ENCODE results near the gene E4F1. TPM values are rescaled to one million over a fixed set of nuclear protein-coding genes. Genes with fewer than 3 reads are reported as not detected.
"Not testable (repeated sequence)": the region's sequence is repeated elsewhere in the genome, so short reads cannot be mapped to it uniquely, and the experiment has no call there.

The E4F1 gene
- total RNA-seq, 1 donor from 2014 or later = 33.0 TPM

GRCh38 chr16:2257726-2258125, 34.3 kb downstream of the E4F1 start:
- no peak overlapping the region for H3K27ac Mint-ChIP-seq
- H3K27me3 Mint-ChIP-seq (ENCODE audit: low read depth) = no peaks in the 10 kb centered on the region
- H3K4me1 Mint-ChIP-seq = no peaks in the 10 kb centered on the region
- H3K4me3 Mint-ChIP-seq = no peak overlapping the region
- H3K36me3 Mint-ChIP-seq = peaks cover 57% of the 10 kb centered on the region
- TF ChIP-seq CTCF (IDR thresholded peaks at IDR 0.05; ENCODE audit: unreplicated experiment) = no peak
- no peaks in the 10 kb centered on the region for H3K9me3 Mint-ChIP-seq
- no peak for DNase-seq (ENCODE audit: low spot score in 2 of 2, unreplicated experiment in 2 of 2)

GRCh38 chr16:2258530-2258929, 35.1 kb downstream of the E4F1 start:
- H3K4me1 Mint-ChIP-seq; H3K4me3 Mint-ChIP-seq; H3K27me3 Mint-ChIP-seq (ENCODE audit: low read depth); H3K27ac Mint-ChIP-seq; DNase-seq (ENCODE audit: low spot score in 2 of 2, unreplicated experiment in 2 of 2); H3K9me3 Mint-ChIP-seq: not testable (repeated sequence)
- peaks cover 52% of the 10 kb centered on the region for H3K36me3 Mint-ChIP-seq

- Mint-ChIP-seq H3K36me3 (peaks cover 47% of the 10 kb centered on the region), H3K27ac (no peak overlapping the region), H3K4me3 (no peak overlapping the region), H3K4me1 (peaks cover 5% of the 10 kb centered on the region), H3K9me3 (no peaks in the 10 kb centered on the region), H3K27me3 (ENCODE audit: low read depth) (no peaks in the 10 kb centered on the region)
- no peak for TF ChIP-seq CTCF (IDR thresholded peaks at IDR 0.05; ENCODE audit: unreplicated experiment)
- no peak for DNase-seq (ENCODE audit: low spot score in 2 of 2, unreplicated experiment in 2 of 2)
These were observed 36.9 kb downstream of the E4F1 start for GRCh38 chr16:2260250-2260649.

- not testable (repeated sequence) for H3K27ac Mint-ChIP-seq; H3K4me3 Mint-ChIP-seq; H3K9me3 Mint-ChIP-seq; H3K27me3 Mint-ChIP-seq (ENCODE audit: low read depth); DNase-seq (ENCODE audit: low spot score in 2 of 2, unreplicated experiment in 2 of 2)
- H3K36me3 Mint-ChIP-seq = peaks cover 29% of the 10 kb centered on the region
- H3K4me1 Mint-ChIP-seq = peaks cover 20% of the 10 kb centered on the region
These were observed 39.6 kb downstream of the E4F1 start for GRCh38 chr16:2263026-2263425.

- peak overlapping the region; percentile 93 for H3K4me3 Mint-ChIP-seq
- H3K36me3 Mint-ChIP-seq = peaks cover 11% of the 10 kb centered on the region
- H3K4me1 Mint-ChIP-seq = peaks cover 28% of the 10 kb centered on the region
- DNase-seq (ENCODE audit: low spot score in 2 of 2, unreplicated experiment in 2 of 2); H3K27me3 Mint-ChIP-seq (ENCODE audit: low read depth); H3K9me3 Mint-ChIP-seq: not testable (repeated sequence)
- peak overlapping the region; percentile 91 for H3K27ac Mint-ChIP-seq
These were observed 43.5 kb downstream of the E4F1 start for GRCh38 chr16:2266887-2267286.

- Mint-ChIP-seq H3K4me3 (peak overlapping the region; percentile 93), H3K4me1 (peaks cover 28% of the 10 kb centered on the region), H3K27ac (peak overlapping the region; percentile 99)
- not testable (repeated sequence) for H3K9me3 Mint-ChIP-seq; H3K27me3 Mint-ChIP-seq (ENCODE audit: low read depth); H3K36me3 Mint-ChIP-seq
- DNase-seq (ENCODE audit: low spot score in 2 of 2, unreplicated experiment in 2 of 2) = peak in 1 of 2 experiments; percentile 58
These were observed 44.1 kb downstream of the E4F1 start for GRCh38 chr16:2267505-2267912.

GRCh38 chr16:2267913-2268666, 44.7 kb downstream of the E4F1 start, which contains the start of gene RNPS1:
TSS of gene RNPS1 (minus strand) at chr16:2268126. CDS start at chr16:2264643, 3,483 bp downstream.
- Mint-ChIP-seq H3K36me3 (no peaks in the 10 kb centered on the region), H3K4me3 (peak within 1 kb of the TSS; percentile 93), H3K4me1 (peaks cover 28% of the 10 kb centered on the region), H3K27ac (peak within 1 kb of the TSS; percentile 99), H3K9me3 (no peaks in the 10 kb centered on the region), H3K27me3 (ENCODE audit: low read depth) (no peaks in the 10 kb centered on the region)
- peak; percentile 98 for DNase-seq (ENCODE audit: low spot score in 2 of 2, unreplicated experiment in 2 of 2)
- TF ChIP-seq CTCF (IDR thresholded peaks at IDR 0.05; ENCODE audit: unreplicated experiment) = no peak
